NB4 (cell line): Measurements from ENCODE around the gene IFNA1.

ENCODE experiments used
- DNase-seq: peaks from one replicate; pipeline ENCODE4 v3.0.0; 2010; ENCODE audit warnings: low read depth
- H3K4me3 ChIP-seq: one replicate; pipeline ENCODE4 v1.5.1; 2011; ENCODE audit warnings: mild to moderate bottlenecking, low read depth, low read length, moderate library complexity
- MYC ChIP-seq: IDR thresholded peaks from 2 replicates; pipeline ENCODE4 v1.6.1; 2011; ENCODE audit warnings: low read depth, low read length
- POLR2A ChIP-seq: IDR thresholded peaks from 2 replicates; pipeline ENCODE4 v1.6.1; 2011; ENCODE audit warnings: mild to moderate bottlenecking; ENCODE audit not compliant: insufficient read length; ENCODE audit errors: extremely low read depth
- TF ChIP-seq, protein P1 (sequence below): IDR thresholded peaks from 2 replicates; pipeline ENCODE4 v1.6.1; 2011; ENCODE audit warnings: low read depth, low read length
- TF ChIP-seq, protein P2 (sequence below): IDR thresholded peaks from one replicate; pipeline ENCODE4 v1.5.1; 2012; ENCODE audit warnings: low read depth, low read length

Gene IFNA1

DNA sequence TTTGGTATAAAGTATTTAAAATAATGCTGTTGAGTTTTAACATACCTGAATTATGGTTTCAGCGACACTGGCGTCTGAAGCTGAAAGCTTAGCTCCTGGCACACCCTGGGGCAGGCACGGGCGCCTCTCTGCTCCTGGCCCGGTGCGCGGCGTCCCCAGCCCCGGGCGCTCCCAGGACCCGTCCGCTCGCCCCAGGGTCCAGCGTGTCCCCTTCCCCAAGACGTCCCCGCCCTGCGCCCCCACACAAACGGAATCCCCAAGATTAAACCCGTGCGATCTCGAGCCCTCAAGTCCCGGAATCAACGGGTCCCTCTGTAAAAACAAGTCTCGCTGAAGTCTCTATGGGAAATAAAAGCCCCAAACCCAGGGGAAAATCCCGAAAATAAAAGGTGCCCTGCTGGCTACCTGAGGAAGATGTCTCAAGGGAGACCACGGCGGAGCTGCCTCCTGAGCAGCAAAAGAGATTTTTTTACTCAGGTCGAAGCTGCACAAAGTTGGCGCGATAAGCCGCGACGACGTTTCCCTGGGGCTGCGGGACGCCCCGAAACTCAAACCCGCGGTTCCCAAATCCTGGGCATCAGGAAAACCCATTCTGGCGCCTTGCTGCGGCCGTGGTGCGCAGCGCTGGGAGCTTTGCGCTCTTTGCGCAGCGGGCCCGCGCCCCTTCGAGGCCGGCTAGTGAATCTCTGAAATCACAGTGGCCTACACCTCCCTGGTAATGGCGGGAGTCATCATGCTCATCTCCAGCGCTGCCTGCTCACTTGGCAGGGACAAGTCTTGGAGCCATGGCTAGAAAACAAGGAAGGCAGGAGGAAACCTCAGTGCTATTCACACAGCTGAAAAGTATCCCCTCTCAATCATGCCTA, 37.6 kb upstream of the IFNA1 start:
- TF ChIP-seq, protein P1, sequence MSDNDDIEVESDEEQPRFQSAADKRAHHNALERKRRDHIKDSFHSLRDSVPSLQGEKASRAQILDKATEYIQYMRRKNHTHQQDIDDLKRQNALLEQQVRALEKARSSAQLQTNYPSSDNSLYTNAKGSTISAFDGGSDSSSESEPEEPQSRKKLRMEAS = no peak
- TF ChIP-seq MYC (no peak), POLR2A (no peak)
- TF ChIP-seq, protein P2, sequence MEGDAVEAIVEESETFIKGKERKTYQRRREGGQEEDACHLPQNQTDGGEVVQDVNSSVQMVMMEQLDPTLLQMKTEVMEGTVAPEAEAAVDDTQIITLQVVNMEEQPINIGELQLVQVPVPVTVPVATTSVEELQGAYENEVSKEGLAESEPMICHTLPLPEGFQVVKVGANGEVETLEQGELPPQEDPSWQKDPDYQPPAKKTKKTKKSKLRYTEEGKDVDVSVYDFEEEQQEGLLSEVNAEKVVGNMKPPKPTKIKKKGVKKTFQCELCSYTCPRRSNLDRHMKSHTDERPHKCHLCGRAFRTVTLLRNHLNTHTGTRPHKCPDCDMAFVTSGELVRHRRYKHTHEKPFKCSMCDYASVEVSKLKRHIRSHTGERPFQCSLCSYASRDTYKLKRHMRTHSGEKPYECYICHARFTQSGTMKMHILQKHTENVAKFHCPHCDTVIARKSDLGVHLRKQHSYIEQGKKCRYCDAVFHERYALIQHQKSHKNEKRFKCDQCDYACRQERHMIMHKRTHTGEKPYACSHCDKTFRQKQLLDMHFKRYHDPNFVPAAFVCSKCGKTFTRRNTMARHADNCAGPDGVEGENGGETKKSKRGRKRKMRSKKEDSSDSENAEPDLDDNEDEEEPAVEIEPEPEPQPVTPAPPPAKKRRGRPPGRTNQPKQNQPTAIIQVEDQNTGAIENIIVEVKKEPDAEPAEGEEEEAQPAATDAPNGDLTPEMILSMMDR = no peak
- DNase-seq = no peak
- peak overlapping the region; percentile 32 for H3K4me3 ChIP-seq

DNA sequence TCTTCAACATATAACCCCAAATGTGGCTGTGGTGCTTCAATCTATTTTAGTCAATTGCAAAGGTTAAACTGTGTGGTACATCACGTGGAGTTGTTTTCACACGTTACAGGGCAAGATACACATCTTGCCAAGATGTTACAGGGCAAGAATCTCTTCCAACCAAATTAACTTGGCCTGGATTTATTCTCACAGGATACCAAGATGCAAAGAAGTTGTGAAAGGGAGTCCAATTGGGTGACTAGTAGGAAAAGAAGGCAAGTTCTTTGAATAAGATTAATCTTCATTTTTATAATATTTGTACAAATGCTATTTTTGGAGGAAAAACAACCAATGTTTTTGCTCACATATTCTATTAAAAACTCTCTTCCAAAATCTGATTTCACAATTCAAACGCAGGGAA, 36.1 kb upstream of the IFNA1 start:
- TF ChIP-seq POLR2A (no peak), MYC (no peak)
- TF ChIP-seq, protein P2 = no peak
- TF ChIP-seq, protein P1 = no peak

DNA sequence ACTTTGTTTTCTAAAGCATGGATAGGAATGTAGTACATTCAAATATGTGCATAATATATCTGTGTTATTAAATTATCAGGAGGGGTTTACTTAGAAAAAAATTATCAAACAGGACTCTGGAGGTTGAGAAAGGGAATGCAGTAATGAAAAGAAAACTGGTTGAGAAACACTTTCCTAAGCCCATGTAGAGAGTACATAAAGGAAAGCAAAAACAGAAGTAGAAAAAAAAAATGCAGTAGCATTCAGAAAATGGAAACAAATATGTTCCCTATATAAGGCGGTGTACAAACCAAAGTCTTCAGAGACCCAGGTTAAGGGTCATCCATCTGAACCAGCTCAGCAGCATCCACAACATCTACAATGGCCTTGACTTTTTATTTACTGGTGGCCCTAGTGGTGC, 31.4 kb upstream of the IFNA1 start, which contains the start of gene IFNA8:
Gene IFNA8 (plus strand): TSS at position 301 of the 400 bp plus-strand sequence. CDS start 60 bp downstream, at position 361.
- TF ChIP-seq, protein P2 = no peak
- TF ChIP-seq, protein P1 = no peak
- TF ChIP-seq MYC (no peak), POLR2A (no peak)
- no peak within 1 kb of the TSS for H3K4me3 ChIP-seq
- no peak for DNase-seq

More for the DNA sequence above, 36.1 kb upstream of the IFNA1 start:
- no peak for DNase-seq
- no peak overlapping the region for H3K4me3 ChIP-seq

DNA sequence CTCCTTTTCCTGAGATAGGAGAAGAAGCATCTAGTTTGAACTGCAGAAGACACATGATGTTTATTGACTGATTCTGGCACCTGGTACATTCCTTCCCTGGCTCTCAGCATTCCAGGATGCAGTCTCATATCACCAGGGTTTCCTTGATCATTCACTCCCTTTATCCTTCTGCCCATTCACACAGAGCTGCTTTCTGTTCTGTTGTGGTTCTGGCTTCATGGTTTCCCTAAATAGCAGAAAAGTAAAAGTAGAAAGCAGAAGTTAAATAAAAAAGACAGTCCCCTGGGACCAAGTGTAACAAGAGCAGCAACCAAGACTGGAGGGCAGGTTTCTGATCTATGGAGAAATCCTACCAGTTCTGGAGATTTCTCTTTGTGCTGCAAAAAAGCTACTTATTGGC, 28.1 kb upstream of the IFNA1 start:
- H3K4me3 ChIP-seq = no peak overlapping the region
- TF ChIP-seq, protein P1 = no peak
- TF ChIP-seq, protein P2 = no peak
- TF ChIP-seq POLR2A (no peak), MYC (no peak)
- DNase-seq = peak; percentile 93

DNA sequence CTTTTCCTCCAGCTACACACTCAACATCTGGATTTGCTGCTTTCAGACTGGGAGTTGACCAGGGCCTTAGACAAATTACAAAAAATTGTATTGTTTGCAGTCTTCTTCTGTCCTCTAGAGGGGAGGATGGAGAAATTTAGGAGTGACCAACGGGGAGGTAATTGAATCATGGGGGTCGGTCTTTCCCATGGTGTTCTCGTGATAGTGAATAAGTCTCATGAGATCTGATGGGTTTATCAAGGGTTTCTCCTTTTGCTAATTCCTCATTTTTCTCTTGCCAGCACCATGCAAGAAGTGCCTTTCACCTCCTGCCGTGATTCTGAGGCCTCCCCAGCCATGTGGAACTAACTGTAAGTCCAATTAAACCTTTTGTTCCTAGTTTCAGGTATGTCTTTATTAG, 27.1 kb upstream of the IFNA1 start:
- no peak overlapping the region for H3K4me3 ChIP-seq
- TF ChIP-seq, protein P2 = no peak
- TF ChIP-seq MYC = no peak
- peak; percentile 53 for DNase-seq
